DLD1 (cell line): ENCODE data around the gene SEC31B.

Experiments
- in situ Hi-C: cut with HindIII; loops from 2 replicates; pipeline ENCODE4 v1.10.0; 2017; ENCODE audit warnings: low sequenced_read_pairs

Gene SEC31B

GRCh38 chr10:100528921-100529474 lies 9.3 kb upstream of the SEC31B start:
- in situ Hi-C loops: no loop called here

DNA sequence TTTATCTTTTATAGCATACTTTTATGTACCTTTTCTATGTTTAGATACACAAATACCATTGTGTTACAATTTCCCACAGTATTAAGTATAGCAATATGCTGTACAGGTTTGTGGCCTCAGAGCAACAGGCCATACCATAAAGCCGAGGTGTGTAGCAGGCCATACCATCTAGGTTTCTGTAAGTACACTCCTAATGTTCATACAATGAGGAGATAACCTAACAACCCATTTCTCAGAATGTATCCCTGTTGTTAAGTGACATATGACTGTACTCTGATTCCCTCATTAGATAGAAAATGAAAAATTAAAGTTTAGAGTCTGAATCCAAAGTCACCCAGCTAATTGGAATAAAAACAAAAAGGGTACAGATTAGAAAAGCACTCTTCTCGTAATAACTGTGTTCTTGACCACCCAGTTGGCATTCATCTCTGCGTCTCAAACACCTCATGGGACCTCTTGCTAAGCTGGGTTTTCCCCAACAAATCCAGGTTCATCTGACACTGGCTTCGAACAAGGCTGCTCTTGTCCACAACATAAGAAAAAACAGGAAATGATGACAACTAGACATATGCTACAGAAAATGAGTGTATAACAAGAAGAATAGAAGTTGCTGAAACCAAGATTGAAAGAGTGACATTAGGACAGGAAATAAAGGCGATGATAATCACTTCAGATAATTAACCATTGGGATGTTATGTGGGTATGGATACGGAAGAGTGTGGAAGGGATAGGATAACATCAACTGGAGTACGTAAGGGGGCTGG lies 8.6 kb upstream of the SEC31B start:
- in situ Hi-C loops: no loop called here

- in situ Hi-C loops: loop anchor here (25.0 kb wide), 1 partner anchor 187 kb away; the partner anchor contains the start of genes PKD2L1 and SCD
Measured at GRCh38 chr10:100524638-100525037, 5.0 kb upstream of the SEC31B start.

- in situ Hi-C loops: loop anchor here (25.0 kb wide), 1 partner anchor 187 kb away; the partner anchor contains the start of genes PKD2L1 and SCD
Measured at GRCh38 chr10:100524206-100524605, 4.5 kb upstream of the SEC31B start.

GRCh38 chr10:100522945-100523344 lies 3.3 kb upstream of the SEC31B start:
- in situ Hi-C loops: loop anchor here (25.0 kb wide), 1 partner anchor 186 kb away; the partner anchor contains the start of genes PKD2L1 and SCD

GRCh38 chr10:100522107-100522801 lies 2.6 kb upstream of the SEC31B start:
- in situ Hi-C loops: loop anchor here (25.0 kb wide), 1 partner anchor 185 kb away; the partner anchor contains the start of genes PKD2L1 and SCD

DNA sequence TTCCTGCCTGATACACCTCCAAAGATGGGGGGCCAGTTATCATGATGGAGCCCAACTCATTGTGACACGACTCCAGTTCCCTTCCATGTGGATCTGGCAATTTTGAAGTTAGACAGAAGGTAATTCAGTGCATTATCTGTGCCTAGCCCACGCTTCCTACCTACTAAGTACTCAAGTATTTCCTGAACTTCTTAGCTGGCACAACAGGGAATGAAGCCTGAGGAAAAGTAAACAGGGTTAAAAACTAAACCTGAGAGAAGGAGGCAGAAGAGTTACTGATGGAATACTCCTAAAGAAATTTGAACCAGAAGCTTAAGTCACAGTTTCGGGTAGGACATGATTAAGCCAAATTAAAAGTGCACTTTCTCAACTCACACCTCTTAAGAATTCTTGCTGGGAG lies 1.1 kb upstream of the SEC31B start:
- in situ Hi-C loops: loop anchor here (25.0 kb wide), 1 partner anchor 184 kb away; the partner anchor contains the start of genes PKD2L1 and SCD

DNA sequence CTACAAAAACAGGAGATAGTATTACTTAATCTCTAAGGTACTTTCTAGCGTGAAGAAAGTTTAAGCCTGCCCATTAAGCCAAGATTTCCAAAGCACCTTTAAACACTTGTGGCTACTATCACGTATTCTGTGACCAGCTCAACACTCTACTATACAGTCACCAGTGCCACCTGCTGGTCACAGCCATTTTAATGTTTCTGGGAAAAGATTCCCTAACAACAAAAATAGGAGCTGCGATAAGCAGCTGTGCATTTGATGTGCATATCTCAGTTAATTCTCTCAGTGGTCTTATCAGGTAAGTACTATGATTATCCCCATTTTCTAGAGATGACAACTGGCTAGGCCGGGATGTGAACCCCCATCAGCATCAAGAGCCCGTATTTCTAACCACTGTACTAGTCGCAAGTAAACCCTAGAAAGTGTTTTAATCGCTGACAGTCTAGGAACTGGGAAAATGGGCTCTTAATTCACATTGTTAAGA lies 860 bp downstream of the SEC31B start:
- in situ Hi-C loops: loop anchor here (25.0 kb wide), 1 partner anchor 182 kb away; the partner anchor contains the start of genes PKD2L1 and SCD

DNA sequence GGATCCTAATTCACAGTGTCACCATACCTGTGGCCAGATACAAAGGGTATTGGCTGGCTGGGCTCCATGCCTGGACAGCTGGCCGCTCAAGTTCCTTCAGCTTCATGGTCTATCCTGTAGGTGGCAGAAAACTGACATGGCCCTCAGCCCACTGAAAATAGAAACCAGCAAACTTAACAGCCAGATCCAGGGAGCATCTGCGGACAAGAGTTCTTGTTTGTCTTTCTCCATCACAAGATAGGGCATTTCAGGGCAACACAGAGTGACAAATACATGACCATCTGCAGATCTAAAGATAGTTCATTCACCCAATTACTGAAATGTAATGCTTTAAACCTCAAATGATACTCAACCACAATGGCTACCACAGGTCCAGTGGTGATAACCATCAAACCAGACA lies 2.8 kb downstream of the SEC31B start:
- in situ Hi-C loops: loop anchor here (25.0 kb wide), 1 partner anchor 180 kb away; the partner anchor contains the start of genes PKD2L1 and SCD

- in situ Hi-C loops: loop anchor here (25.0 kb wide), 1 partner anchor 178 kb away; the partner anchor contains the start of genes PKD2L1 and SCD
Measured at GRCh38 chr10:100515612-100516011, 4.0 kb downstream of the SEC31B start.

DNA sequence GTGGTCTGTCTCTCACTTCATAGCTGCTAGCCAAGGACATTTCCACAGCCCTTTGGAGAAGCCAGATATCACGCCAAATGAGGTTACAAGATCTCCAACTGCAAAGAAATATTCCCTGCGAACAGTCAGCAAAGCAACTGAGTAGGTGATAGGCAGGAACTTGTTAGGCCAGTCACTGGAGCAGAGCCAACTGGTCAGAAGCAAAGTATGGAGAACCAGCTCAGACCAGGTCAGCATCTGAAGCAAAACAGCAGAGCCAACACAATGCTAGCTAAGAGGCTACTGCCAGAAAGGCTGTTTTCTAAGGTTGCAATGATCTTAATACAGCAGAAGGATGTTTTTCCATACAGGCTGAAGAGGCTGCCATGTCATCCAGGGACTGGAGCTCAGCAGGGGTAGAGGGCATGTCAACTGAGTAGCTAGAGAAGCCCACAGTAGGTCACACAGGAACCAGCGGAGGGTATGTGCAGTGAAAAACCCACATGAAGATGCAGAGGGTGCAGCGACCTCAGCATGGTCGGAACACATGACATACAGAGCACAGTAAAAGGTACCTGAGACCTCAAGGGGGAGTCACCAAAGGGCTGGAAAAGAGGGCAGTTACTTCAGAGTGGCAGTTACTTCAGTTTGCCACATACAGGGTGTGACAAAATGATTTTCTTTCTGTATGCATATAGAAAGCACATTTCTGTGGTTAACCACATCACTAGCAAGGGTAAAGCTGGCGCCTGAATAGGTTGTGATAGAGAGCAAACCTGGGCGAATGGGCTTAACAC lies 8.9 kb downstream of the SEC31B start:
- in situ Hi-C loops: loop anchor here (25.0 kb wide), 1 partner anchor 173 kb away; the partner anchor contains the start of genes PKD2L1 and SCD

DNA sequence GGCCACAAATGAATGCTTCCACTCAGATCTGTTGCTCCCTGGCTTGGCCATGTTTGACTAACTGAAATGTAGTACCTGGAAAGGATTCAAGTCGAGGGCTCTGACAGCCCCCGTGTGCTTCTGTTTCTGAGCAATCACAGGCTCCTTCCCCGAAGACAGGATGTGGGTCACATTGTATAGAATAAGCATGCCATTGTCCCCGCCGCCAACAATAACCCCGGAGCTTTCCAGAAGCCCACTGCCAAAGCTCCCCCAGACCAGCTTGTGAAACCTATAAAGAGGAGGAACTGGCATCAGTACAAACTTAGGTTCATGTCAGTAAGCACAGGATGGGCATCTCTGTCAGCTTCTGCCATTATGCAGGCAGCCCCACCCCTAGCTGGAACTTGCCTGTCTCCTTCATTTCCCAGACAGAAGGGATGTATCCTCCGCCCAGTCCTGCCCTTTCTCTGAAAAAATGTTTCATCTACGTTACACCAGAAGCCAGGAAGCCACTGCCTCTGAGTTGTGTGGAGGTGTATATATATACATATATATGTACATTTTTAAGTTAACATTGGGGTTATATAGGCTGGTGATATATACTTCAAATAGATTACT lies 10.3 kb downstream of the SEC31B start:
- in situ Hi-C loops: loop anchor here (25.0 kb wide), 1 partner anchor 172 kb away; the partner anchor contains the start of genes PKD2L1 and SCD

GRCh38 chr10:100508691-100509150 lies 10.9 kb downstream of the SEC31B start:
- in situ Hi-C loops: loop anchor here (25.0 kb wide), 1 partner anchor 171 kb away; the partner anchor contains the start of genes PKD2L1 and SCD

DNA sequence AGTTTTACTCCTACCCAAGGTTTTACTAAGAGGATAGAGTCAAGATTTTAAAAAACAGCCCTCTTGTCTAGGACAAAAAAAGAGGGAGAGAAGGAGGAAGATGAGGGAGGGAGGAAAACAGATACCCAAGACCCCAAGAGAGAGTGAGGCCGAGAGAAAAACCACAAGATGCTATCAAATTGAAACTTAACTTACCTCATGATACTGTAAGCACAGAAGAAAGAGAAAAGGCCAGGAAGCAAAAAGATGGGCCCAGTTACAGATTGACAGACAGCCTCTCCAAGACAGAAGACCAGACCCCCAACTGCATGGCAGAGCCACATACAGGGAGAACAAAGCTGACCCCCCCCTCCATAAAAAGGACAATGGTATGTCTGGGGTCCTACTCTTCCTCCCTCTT lies 11.4 kb downstream of the SEC31B start:
- in situ Hi-C loops: loop anchor here (25.0 kb wide), 1 partner anchor 171 kb away; the partner anchor contains the start of genes PKD2L1 and SCD

DNA sequence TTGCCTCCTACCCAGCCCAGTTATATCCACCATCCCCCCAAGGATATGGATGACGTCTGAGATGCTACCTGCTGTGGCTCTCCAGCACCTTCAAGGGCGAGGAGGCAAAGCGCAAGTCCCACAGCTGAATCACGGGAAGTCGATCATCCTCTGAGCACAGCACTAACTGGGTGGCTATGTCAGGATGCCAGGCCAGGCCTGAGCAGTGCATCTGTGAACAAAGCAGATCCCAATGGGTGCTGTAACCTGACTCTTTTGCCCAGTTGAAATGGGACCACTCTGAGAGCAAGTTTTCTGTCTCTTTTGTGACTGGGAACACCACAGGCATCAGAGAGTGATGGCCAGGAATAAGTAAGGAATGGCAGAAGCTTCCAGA lies 12.3 kb downstream of the SEC31B start:
- in situ Hi-C loops: loop anchor here (25.0 kb wide), 1 partner anchor 170 kb away; the partner anchor contains the start of genes PKD2L1 and SCD

DNA sequence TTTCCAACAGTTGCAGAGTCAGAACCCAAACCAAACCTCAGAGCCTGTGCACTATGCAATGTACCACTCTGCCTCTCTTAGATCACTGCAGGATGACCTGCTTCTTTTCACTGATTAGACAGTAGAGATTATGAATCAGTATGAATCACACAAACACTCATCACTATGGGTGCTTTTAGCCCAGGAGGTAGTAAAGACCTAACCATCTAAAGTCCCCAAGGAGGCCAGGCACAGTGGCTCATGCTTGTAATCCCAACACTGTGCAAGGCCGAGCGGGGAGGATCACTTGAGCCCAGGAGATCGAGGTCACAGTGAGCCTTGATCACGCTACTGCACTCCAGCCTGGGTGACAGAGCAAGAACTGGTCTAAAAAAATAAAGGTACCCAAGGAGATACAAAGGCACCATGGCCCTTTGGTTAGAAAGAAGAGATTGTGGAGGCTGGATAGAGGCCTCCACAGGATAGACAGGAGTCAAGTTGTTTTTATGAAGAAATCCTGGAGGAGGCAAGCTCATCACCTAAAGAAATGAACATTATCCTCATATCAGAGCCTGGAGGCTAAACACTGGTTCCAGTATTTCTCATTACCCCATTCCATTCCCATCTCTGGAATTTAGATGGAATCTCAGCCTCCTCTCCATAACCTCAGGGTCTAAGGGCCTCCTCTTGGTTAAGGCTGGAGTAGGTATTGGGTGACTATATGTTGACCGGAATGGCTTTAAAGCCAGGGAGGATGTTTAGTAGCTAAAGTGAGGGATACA lies 12.9 kb downstream of the SEC31B start:
- in situ Hi-C loops: loop anchor here (25.0 kb wide), 1 partner anchor 169 kb away; the partner anchor contains the start of genes PKD2L1 and SCD

DNA sequence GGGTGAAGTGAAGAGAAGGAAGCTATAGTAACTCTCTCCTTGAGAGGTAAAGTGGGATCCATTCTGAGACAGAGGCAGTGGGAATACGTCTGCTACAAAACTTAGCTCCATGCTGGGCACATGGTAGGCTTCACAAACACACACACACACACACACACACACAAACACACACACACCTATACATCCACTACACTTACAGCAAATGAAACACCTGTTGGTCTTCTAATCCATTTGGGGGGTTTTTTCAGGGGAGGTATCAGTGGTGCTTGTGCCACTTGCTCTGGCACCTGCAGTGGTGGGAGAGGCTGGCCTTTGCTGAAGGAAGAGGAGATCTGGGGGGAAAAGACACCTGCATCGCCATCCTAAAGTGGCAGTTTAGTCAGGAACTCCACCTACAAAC lies 14.5 kb downstream of the SEC31B start:
- in situ Hi-C loops: loop anchor here (25.0 kb wide), 1 partner anchor 168 kb away; the partner anchor contains the start of genes PKD2L1 and SCD

DNA sequence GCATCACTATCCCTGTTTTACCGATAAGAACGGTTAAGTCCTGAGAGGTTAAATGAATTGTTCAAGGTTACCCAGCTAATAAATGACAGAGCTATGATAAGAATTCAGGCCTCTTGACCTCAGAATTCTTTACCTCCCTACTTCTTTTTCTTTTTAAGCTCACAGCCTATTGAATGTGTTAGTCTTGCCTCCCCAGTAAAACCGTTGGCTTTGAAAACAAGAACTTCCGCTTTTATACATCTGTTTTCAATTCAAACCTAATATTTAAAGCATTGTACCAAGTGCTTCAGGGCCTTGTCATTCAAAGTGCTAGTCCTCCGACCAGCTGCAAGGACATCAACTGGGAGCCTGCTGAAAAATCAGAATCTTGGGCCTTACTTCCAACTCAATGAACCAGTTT lies 15.6 kb downstream of the SEC31B start:
- in situ Hi-C loops: loop anchor here (25.0 kb wide), 1 partner anchor 167 kb away; the partner anchor contains the start of genes PKD2L1 and SCD
